CD4-positive, alpha-beta T cell treated with Interleukin-4 for 1 hour (primary cell): Measurements from ENCODE around the gene PSMA8.
"Not testable (repeated sequence)": the region's sequence is repeated elsewhere in the genome, so short reads cannot be mapped to it uniquely, and the experiment has no call there.

Experiments used
- DNase-seq, 2 donors: peaks; one replicate each; pipeline ENCODE4 v3.0.0-alpha.2; 2020 to 2022

PSMA8 gene

GRCh38 chr18:26238718-26239117 is 105.0 kb downstream of the PSMA8 start:
- DNase-seq: not testable (repeated sequence)

- DNase-seq: not testable (repeated sequence)
These were observed 108.7 kb downstream of the PSMA8 start for GRCh38 chr18:26242392-26242791.
